Caco-2 (cell line): Measurements from ENCODE around the gene KIF26B. TPM values are rescaled to one million over a fixed set of nuclear protein-coding genes. Genes with fewer than 3 reads are reported as not detected.
"Not testable (repeated sequence)": the region's sequence is repeated elsewhere in the genome, so short reads cannot be mapped to it uniquely, and the experiment has no call there.

ENCODE experiments used
- BruUV-seq: library from RNA; stranded (reverse); fragments of 400-500 nt; replicated peaks from 2 replicates; lab custom pipeline; 2021; lab: Mats Ljungman, UMichigan
- CTCF ChIA-PET: fragments of 300-600 bp; sonication (Branson Sonifier 250); formaldehyde crosslinking; loops from one replicate; lab custom pipeline; 2022; ENCODE audit warnings: antibody characterized with exemption; lab: Charles Lee
- POLR2A ChIA-PET: fragments of 300-600 bp; sonication (Branson Sonifier 250); formaldehyde crosslinking; loops from one replicate; lab custom pipeline; 2022; ENCODE audit warnings: antibody characterized with exemption; lab: Charles Lee
- DNase-seq, 2 experiments: peaks; one replicate each; pipeline versions ENCODE4 v3.0.0 to v3.0.0-alpha.2; 2020 to 2022
- H3K27me3 ChIP-seq: replicated peaks from 2 replicates; pipeline ENCODE4 v1.6.0; 2011; ENCODE audit warnings: low read length; ENCODE audit not compliant: control insufficient read depth, insufficient read depth
- H3K36me3 ChIP-seq: 2 replicates; pipeline ENCODE4 v1.5.1; 2011; ENCODE audit warnings: low read length; ENCODE audit not compliant: control insufficient read depth, insufficient read depth
- H3K4me1 ChIP-seq: fragments of 250-450 bp; sonication (Bioruptor Pico); 2 replicates; pipeline ENCODE4 v1.5.1; 2020; ENCODE audit warnings: mild to moderate bottlenecking
- H3K4me3 ChIP-seq: 2 replicates; pipeline ENCODE4 v1.5.1; 2011; ENCODE audit warnings: low read depth, mild to moderate bottlenecking, control low read depth, low read length
- H3K9me3 ChIP-seq: fragments of 250-450 bp; sonication (Bioruptor Pico); 2 replicates; pipeline ENCODE4 v1.5.1; 2020; ENCODE audit warnings: mild to moderate bottlenecking, moderate library complexity
- H3K27ac Mint-ChIP-seq: one replicate; pipeline ENCODE4 v1.8.0; 2022; ENCODE audit warnings: mixed read lengths; ENCODE audit not compliant: unreplicated experiment
- H3K27me3 Mint-ChIP-seq: one replicate; pipeline ENCODE4 v1.8.0; 2022; ENCODE audit warnings: mixed read lengths; ENCODE audit not compliant: insufficient read depth, unreplicated experiment
- H3K36me3 Mint-ChIP-seq: one replicate; pipeline ENCODE4 v1.8.0; 2022; ENCODE audit warnings: mild to moderate bottlenecking, mixed read lengths; ENCODE audit not compliant: insufficient read depth, unreplicated experiment
- H3K4me1 Mint-ChIP-seq: one replicate; pipeline ENCODE4 v1.8.0; 2022; ENCODE audit warnings: low read depth, mixed read lengths; ENCODE audit not compliant: unreplicated experiment
- H3K4me3 Mint-ChIP-seq: one replicate; pipeline ENCODE4 v1.8.0; 2022; ENCODE audit warnings: mild to moderate bottlenecking, moderate library complexity, mixed read lengths; ENCODE audit not compliant: unreplicated experiment
- H3K9me3 Mint-ChIP-seq: one replicate; pipeline ENCODE4 v1.8.0; 2022; ENCODE audit warnings: mixed read lengths; ENCODE audit not compliant: unreplicated experiment
- CTCF ChIP-seq, 2 experiments: fragments of 200-600 bp in 1 of 2; IDR thresholded peaks; 1 replicate in 1 of 2; 2 replicates in 1 of 2; pipeline versions ENCODE4 v1.5.1 to v1.8.0; 2011 to 2022; ENCODE audit warnings: antibody characterized with exemption in 1 of 2, control low read depth in 1 of 2, inconsistent platforms in 1 of 2, low read depth in 1 of 2, low read length in 1 of 2, mild to moderate bottlenecking in 1 of 2, moderate library complexity in 1 of 2; ENCODE audit not compliant: insufficient read depth in 1 of 2, severe bottlenecking in 1 of 2, unreplicated experiment in 1 of 2
- intact Hi-C: fragments of 100-400 bp; cut with micrococcal nuclease; formaldehyde crosslinking; loops from one replicate; pipeline ENCODE4 v1.10.0; 2022; ENCODE audit not compliant: unreplicated experiment
- total RNA-seq: library from RNA; stranded (reverse); gene quantifications from 2 replicates; pipeline ENCODE4 v1.2.3, GENCODE V29; 2022

Gene KIF26B
- total RNA-seq, 1 experiment from 2014 or later: 4.9 TPM

GRCh38 chr1:245704765-245705164 lies 550.0 kb downstream of the KIF26B start:
- Histone ChIP-seq H3K4me3 (no peak overlapping the region), H3K36me3 (no peaks in the 10 kb centered on the region), H3K9me3 (no peaks in the 10 kb centered on the region), H3K4me1 (no peaks in the 10 kb centered on the region), H3K27me3 (no peaks in the 10 kb centered on the region)
- H3K27me3 Mint-ChIP-seq: no peaks in the 10 kb centered on the region
- H3K9me3 Mint-ChIP-seq: no peaks in the 10 kb centered on the region
- no peak overlapping the region for H3K27ac Mint-ChIP-seq
- no peaks in the 10 kb centered on the region for H3K4me1 Mint-ChIP-seq
- intact Hi-C loops: loop anchor here (10.0 kb wide), 1 partner anchor 300 kb away; no protein-coding TSS in a partner anchor
- ChIA-PET CTCF (no interaction called here), POLR2A (no interaction called here)
- no peaks in the 10 kb centered on the region for H3K36me3 Mint-ChIP-seq
- no peak overlapping the region for H3K4me3 Mint-ChIP-seq
- TF ChIP-seq CTCF (IDR thresholded peaks at IDR 0.05; ENCODE audit: insufficient read depth in 1 of 2, low read depth in 1 of 2, low read length in 1 of 2, severe bottlenecking in 1 of 2, unreplicated experiment in 1 of 2): no peak
- no peak for DNase-seq
- BruUV-seq: no TSS peak

GRCh38 chr1:245707941-245708340 lies 553.2 kb downstream of the KIF26B start:
- Mint-ChIP-seq H3K36me3 (no peaks in the 10 kb centered on the region), H3K4me3 (no peak overlapping the region), H3K27me3 (no peaks in the 10 kb centered on the region), H3K9me3 (no peaks in the 10 kb centered on the region), H3K27ac (no peak overlapping the region), H3K4me1 (no peaks in the 10 kb centered on the region)
- BruUV-seq: no TSS peak
- ChIA-PET CTCF (no interaction called here), POLR2A (no interaction called here)
- H3K4me3 ChIP-seq: no peak overlapping the region
- H3K4me1 ChIP-seq: no peaks in the 10 kb centered on the region
- no peaks in the 10 kb centered on the region for H3K36me3 ChIP-seq
- no peaks in the 10 kb centered on the region for H3K9me3 ChIP-seq
- no peak for TF ChIP-seq CTCF (IDR thresholded peaks at IDR 0.05; ENCODE audit: insufficient read depth in 1 of 2, low read depth in 1 of 2, low read length in 1 of 2, severe bottlenecking in 1 of 2, unreplicated experiment in 1 of 2)
- intact Hi-C loops: loop anchor here (10.0 kb wide), 1 partner anchor 297 kb away; no protein-coding TSS in a partner anchor
- no peaks in the 10 kb centered on the region for H3K27me3 ChIP-seq
- DNase-seq: no peak

GRCh38 chr1:245710961-245711903 lies 556.4 kb downstream of the KIF26B start:
- Histone ChIP-seq H3K4me3 (no peak overlapping the region), H3K9me3 (no peaks in the 10 kb centered on the region), H3K36me3 (no peaks in the 10 kb centered on the region), H3K27me3 (no peaks in the 10 kb centered on the region), H3K4me1 (no peaks in the 10 kb centered on the region)
- no peak for DNase-seq
- POLR2A ChIA-PET: no interaction called here
- TF ChIP-seq CTCF (IDR thresholded peaks at IDR 0.05; ENCODE audit: insufficient read depth in 1 of 2, low read depth in 1 of 2, low read length in 1 of 2, severe bottlenecking in 1 of 2, unreplicated experiment in 1 of 2): no peak
- no peaks in the 10 kb centered on the region for H3K27me3 Mint-ChIP-seq
- BruUV-seq: no TSS peak
- H3K4me1 Mint-ChIP-seq: no peaks in the 10 kb centered on the region
- no peak overlapping the region for H3K27ac Mint-ChIP-seq
- CTCF ChIA-PET: interaction anchor here (0.7 kb wide), 1 partner anchor 333 kb away, joined by 3 read pairs; no protein-coding TSS in a partner anchor
- H3K36me3 Mint-ChIP-seq: no peaks in the 10 kb centered on the region
- intact Hi-C loops: loop anchor here (10.0 kb wide), 1 partner anchor 556 kb away; the partner anchor contains the start of gene KIF26B
- H3K9me3 Mint-ChIP-seq: no peaks in the 10 kb centered on the region
- no peak overlapping the region for H3K4me3 Mint-ChIP-seq

GRCh38 chr1:245714027-245714426 lies 559.2 kb downstream of the KIF26B start:
- H3K4me1 ChIP-seq, H3K36me3 Mint-ChIP-seq, H3K36me3 ChIP-seq, H3K4me3 ChIP-seq, H3K27me3 Mint-ChIP-seq, H3K4me3 Mint-ChIP-seq, H3K9me3 Mint-ChIP-seq, H3K27me3 ChIP-seq, CTCF ChIA-PET, POLR2A ChIA-PET, H3K27ac Mint-ChIP-seq, H3K4me1 Mint-ChIP-seq, BruUV-seq, H3K9me3 ChIP-seq, DNase-seq: not testable (repeated sequence)
- intact Hi-C loops: loop anchor here (10.0 kb wide), 1 partner anchor 559 kb away; the partner anchor contains the start of gene KIF26B
